HepG2 (cell line): ENCODE measurements around the gene BEND3. TPM values are rescaled to one million over a fixed set of nuclear protein-coding genes. Genes with fewer than 3 reads are reported as not detected.
A peak's percentile ranks its signal among the peaks of the same experiment; 100 is the strongest.

Experiments used
- ATAC-seq: fragments of 200-7000 bp; cut with Tn5 transposase; 3 replicates; pipeline ENCODE4 v1.9.1; 2020; ENCODE audit warnings: mild to moderate bottlenecking, moderate library complexity
- BruUV-seq: library from RNA; stranded (reverse); fragments of 400-500 nt; replicated peaks from 2 replicates; lab custom pipeline; 2021; lab: Mats Ljungman, UMichigan
- CTCF ChIA-PET: fragments of 300-600 bp; formaldehyde crosslinking; extraction: SDS; loops from one replicate; lab custom pipeline; 2021; ENCODE audit warnings: low total read pairs, inconsistent platforms, low intra/inter-chr PET ratio; lab: Yijun Ruan, JAX
- POLR2A ChIA-PET: fragments of 350-600 bp; sonication (Branson Sonifier 250); formaldehyde crosslinking; loops from one replicate; lab custom pipeline; 2020; ENCODE audit warnings: antibody characterized with exemption, inconsistent platforms; lab: Yijun Ruan, JAX
- DNase-seq: peaks from one replicate; pipeline ENCODE4 v3.0.0-alpha.2; 2015; ENCODE audit warnings: low spot score
- FAIRE-seq: peaks from 3 replicates; lab custom pipeline; 2011; peaks lifted over from hg19 to GRCh38; lab: Jason Lieb, UNC
- H2AFZ ChIP-seq: one replicate; pipeline ENCODE4 v1.6.1; 2011; ENCODE audit warnings: low read length, inconsistent platforms
- H3K27ac ChIP-seq: fragments of 300-600 bp; 3 replicates; pipeline ENCODE4 v1.8.0; 2011; ENCODE audit warnings: mixed run types, mild to moderate bottlenecking, mixed read lengths, low read length, inconsistent platforms; ENCODE audit not compliant: insufficient read depth; ENCODE audit errors: extremely low read length
- H3K27me3 ChIP-seq, 2 experiments: fragments of 200-600 bp in 1 of 2; 2 replicates in 1 of 2; 3 replicates in 1 of 2; pipeline versions ENCODE4 v1.6.0 to v1.8.0; 2011; ENCODE audit warnings: low read length in 2 of 2, mild to moderate bottlenecking in 2 of 2, moderate library complexity in 2 of 2, inconsistent platforms in 1 of 2; ENCODE audit not compliant: insufficient read depth in 2 of 2, control insufficient read depth in 1 of 2
- H3K36me3 ChIP-seq, 2 experiments: fragments of 200-600 bp in 1 of 2; replicated peaks in 1 of 2; 2 replicates in 1 of 2; 3 replicates in 1 of 2; pipeline versions ENCODE4 v1.5.1 to v1.8.0; 2011; ENCODE audit warnings: low read length in 2 of 2, inconsistent platforms in 1 of 2; ENCODE audit not compliant: insufficient read depth in 2 of 2, control insufficient read depth in 1 of 2
- H3K4me1 ChIP-seq: 2 replicates; pipeline ENCODE4 v1.5.1; 2012; ENCODE audit warnings: low read length, inconsistent platforms; ENCODE audit not compliant: insufficient read depth
- H3K4me2 ChIP-seq: 2 replicates; pipeline ENCODE4 v1.6.0; 2011; ENCODE audit warnings: low read depth, low read length, inconsistent platforms
- H3K4me3 ChIP-seq, 3 experiments: fragments of 200-600 bp in 1 of 3; sonication (generic), shearing (Covaris generic) in 1 of 3; replicated peaks in 1 of 3; 2 replicates each; pipeline ENCODE4 v1.5.1; 2011 to 2016; ENCODE audit warnings: low read length in 3 of 3, inconsistent platforms in 2 of 3, low read depth in 2 of 3, mild to moderate bottlenecking in 2 of 3, control low read depth in 1 of 3, mixed read lengths in 1 of 3; ENCODE audit not compliant: insufficient read depth in 1 of 3
- H3K79me2 ChIP-seq: one replicate; pipeline ENCODE4 v1.6.1; 2011; ENCODE audit warnings: low read length, inconsistent platforms; ENCODE audit not compliant: insufficient read depth
- H3K9ac ChIP-seq: 2 replicates; pipeline ENCODE4 v1.6.0; 2011; ENCODE audit warnings: mild to moderate bottlenecking, low read depth, low read length, inconsistent platforms; ENCODE audit not compliant: insufficient read depth
- H3K9me3 ChIP-seq: 2 replicates; pipeline ENCODE4 v1.5.1; 2012; ENCODE audit warnings: mild to moderate bottlenecking, low read length
- H4K20me1 ChIP-seq: 2 replicates; pipeline ENCODE4 v1.6.0; 2011; ENCODE audit warnings: inconsistent platforms, mild to moderate bottlenecking, low read length, moderate library complexity; ENCODE audit not compliant: insufficient read depth
- DMTF1 ChIP-seq: sonication (generic); formaldehyde crosslinking; IDR thresholded peaks from 2 replicates; pipeline ENCODE4 v1.4.0; 2020; ENCODE audit warnings: mild to moderate bottlenecking, missing genetic modification reagents
- HOXA3 ChIP-seq: sonication (generic); formaldehyde crosslinking; IDR thresholded peaks from 2 replicates; pipeline ENCODE4 v1.5.0; 2020; ENCODE audit warnings: missing genetic modification reagents
- ISL2 ChIP-seq: sonication (generic); formaldehyde crosslinking; IDR thresholded peaks from 2 replicates; pipeline ENCODE4 v1.5.0; 2020; ENCODE audit warnings: missing genetic modification reagents
- MAFF ChIP-seq: IDR thresholded peaks from 2 replicates; pipeline ENCODE4 v1.6.1; 2011; ENCODE audit warnings: low read depth, low read length, improper control_type of control experiment
- MAFK ChIP-seq, 2 experiments: IDR thresholded peaks in 1 of 2; conservative IDR thresholded peaks in 1 of 2; 2 replicates each; pipeline ENCODE4 v1.6.1; 2011; ENCODE audit warnings: improper control_type of control experiment in 2 of 2, low read length in 2 of 2
- MIXL1 ChIP-seq: IDR thresholded peaks from 2 replicates; pipeline ENCODE4 v1.6.1; 2016
- RBFOX2 ChIP-seq: fragments of 200-400 bp; formaldehyde crosslinking; IDR thresholded peaks from 2 replicates; pipeline ENCODE4 v1.6.1; 2017; ENCODE audit warnings: low read depth, mild to moderate bottlenecking, low read length
- SIX1 ChIP-seq: sonication (generic); formaldehyde crosslinking; IDR thresholded peaks from 2 replicates; pipeline ENCODE4 v1.4.0; 2020; ENCODE audit warnings: missing genetic modification reagents, borderline replicate concordance
- SOX13 ChIP-seq, 3 experiments: fragments of 450-650 bp in 1 of 3; sonication (generic) in 1 of 3; formaldehyde crosslinking in 1 of 3; IDR thresholded peaks in 2 of 3; conservative IDR thresholded peaks in 1 of 3; 2 replicates each; pipeline versions ENCODE4 v1.5.0 to v1.6.1; 2016 to 2020; ENCODE audit warnings: antibody characterized with exemption in 1 of 3, mild to moderate bottlenecking in 1 of 3, missing compliant biosample characterization in 1 of 3, missing genetic modification reagents in 1 of 3, moderate library complexity in 1 of 3
- SOX5 ChIP-seq: IDR thresholded peaks from 2 replicates; pipeline ENCODE4 v1.6.1; 2016; ENCODE audit warnings: borderline replicate concordance
- SOX6 ChIP-seq, 2 experiments: fragments of 450-650 bp in 1 of 2; sonication (generic) in 1 of 2; formaldehyde crosslinking in 1 of 2; IDR thresholded peaks; 2 replicates each; pipeline versions ENCODE4 v1.4.0 to v1.6.1; 2017 to 2020; ENCODE audit warnings: antibody characterized with exemption in 1 of 2, mild to moderate bottlenecking in 1 of 2, missing genetic modification reagents in 1 of 2
- TCF7L2 ChIP-seq: IDR thresholded peaks from 2 replicates; pipeline ENCODE4 v1.6.1; 2011; ENCODE audit warnings: mild to moderate bottlenecking, low read depth, low read length, moderate library complexity
- TFAP4 ChIP-seq: sonication (generic); IDR thresholded peaks from 2 replicates; pipeline ENCODE4 v1.6.1; 2016; ENCODE audit warnings: low read depth, borderline replicate concordance
- ZNF672 ChIP-seq: sonication (generic); formaldehyde crosslinking; IDR thresholded peaks from 2 replicates; pipeline ENCODE4 v1.8.1; 2022; ENCODE audit warnings: missing genetic modification reagents
- WGBS: methylation state at CpG from one replicate; pipeline ENCODE4 v1.1.6; 2017; ENCODE audit warnings: low lambda C conversion rate; 5-methylcytosine and 5-hydroxymethylcytosine counted together
- in situ Hi-C: cut with HindIII; loops from 2 replicates; pipeline ENCODE4 v1.10.0; 2017; ENCODE audit warnings: low pct_unique_long_range_greater_than_20kb; ENCODE audit not compliant: extremely low pct_ligation_motif_present
- intact Hi-C: fragments of 100-400 bp; cut with micrococcal nuclease; formaldehyde crosslinking; loops from one replicate; pipeline ENCODE4 v1.10.0; 2022; ENCODE audit not compliant: unreplicated experiment
- polyA plus RNA-seq, 8 experiments: library from polyadenylated mRNA; depleted of rRNA in 3 of 8; stranded (reverse) in 7 of 8; unstranded in 1 of 8; fragments of >200 nt; fragmentation: Illumina TruSeq in 4 of 8; extraction: Trizol in 4 of 8; gene quantifications; 2 replicates each; pipeline versions ENCODE4 v1.2.1 to v1.2.3, GENCODE V29; 2011 to 2016; ENCODE audit warnings: low read depth in 4 of 8, missing spikeins in 1 of 8, mixed read lengths in 1 of 8; ENCODE audit not compliant: insufficient read depth in 1 of 8
- total RNA-seq, 5 experiments: library from RNA; depleted of rRNA; stranded (reverse); fragments of >200 nt; fragmentation: Illumina TruSeq; extraction: Trizol; gene quantifications; 2 replicates each; pipeline ENCODE4 v1.2.3, GENCODE V29; 2016; ENCODE audit warnings: low read depth in 1 of 5

The BEND3 gene
- total and polyA plus RNA-seq, 2 of the 13 experiments (the other 11 are each of a cell fraction or from before 2014, with no cell fraction given), result 1.4 to 5.8 TPM

GRCh38 chr6:107062691-107063090, 52.6 kb downstream of the BEND3 start (continued):
- TF ChIP-seq DMTF1 (CRISPR knock-in tag), result no peak
- no peak for TF ChIP-seq HOXA3 (CRISPR knock-in tag)
- TF ChIP-seq MIXL1, result no peak
- TF ChIP-seq TFAP4, result no peak
- no peak for TF ChIP-seq ISL2
- no peak for TF ChIP-seq ZNF672
- no peak for TF ChIP-seq TCF7L2
- TF ChIP-seq SIX1 (CRISPR knock-in tag), result no peak
- TF ChIP-seq, all 625 proteins: peak for 0

- Histone ChIP-seq H3K4me2 (peak overlapping the region; percentile 54), H3K79me2 (no peaks in the 10 kb centered on the region), H4K20me1 (no peaks in the 10 kb centered on the region), H3K27ac (no peak overlapping the region), H3K36me3 (no peaks in the 10 kb centered on the region), H3K27me3 (no peaks in the 10 kb centered on the region), H3K9ac (no peak overlapping the region), H3K9me3 (no peaks in the 10 kb centered on the region), H3K4me1 (peaks cover 45% of the 10 kb centered on the region), H3K4me3 (0 out of 6 replicates have a peak overlapping the region, but pooled peaks of 1 of the 3 experiments have one; percentile 3), H2AFZ (no peak overlapping the region)
- ChIA-PET CTCF (no interaction called here), POLR2A (no interaction called here)
- DNase-seq, result peak; percentile 11
- WGBS, result 41% methylated on average over 13 of the region's 14 CpGs
- BruUV-seq, result no TSS peak
- FAIRE-seq, result no peak
- intact Hi-C loops (no loop called here), in situ Hi-C loops (no loop called here)
- peak; percentile 72 for ATAC-seq
- TF ChIP-seq MAFF (peak; percentile 32; the same call in 1 of the 2 replicates), MAFK (conservative IDR thresholded peaks at IDR 0.05 in 1 of 2, IDR thresholded peaks at IDR 0.05 in 1 of 2; ENCODE audit: low read length in 2 of 2) (peak in 1 of 2 experiments; percentile 32; a peak in 1 of 4 replicates), SOX5 (CRISPR knock-in tag) (peak; percentile 24; the same call in 1 of the 2 replicates), SOX6 (IDR thresholded peaks at IDR 0.05) (no peak), SOX6 (CRISPR knock-in tag; IDR thresholded peaks at IDR 0.05) (peak; percentile 27; the same call in 1 of the 2 replicates), SOX13 (IDR thresholded peaks at IDR 0.05) (no peak), SOX13 (CRISPR knock-in tag; conservative IDR thresholded peaks at IDR 0.05 in 1 of 2, IDR thresholded peaks at IDR 0.05 in 1 of 2) (peak in 1 of 2 experiments; percentile 63; a peak in 1 of 4 replicates), RBFOX2 (no peak)
Observed at GRCh38 chr6:107061125-107062020, 53.9 kb downstream of the BEND3 start.
